HG03060 (cell line): ENCODE data around the gene ZDHHC12.

Source experiments
- ATAC-seq: cut with Tn5 transposase; IDR thresholded peaks from one replicate; pipeline ENCODE4 v1.9.1; 2021; ENCODE audit warnings: low read depth, moderate number of reproducible peaks; ENCODE audit not compliant: unreplicated experiment

Gene ZDHHC12

DNA sequence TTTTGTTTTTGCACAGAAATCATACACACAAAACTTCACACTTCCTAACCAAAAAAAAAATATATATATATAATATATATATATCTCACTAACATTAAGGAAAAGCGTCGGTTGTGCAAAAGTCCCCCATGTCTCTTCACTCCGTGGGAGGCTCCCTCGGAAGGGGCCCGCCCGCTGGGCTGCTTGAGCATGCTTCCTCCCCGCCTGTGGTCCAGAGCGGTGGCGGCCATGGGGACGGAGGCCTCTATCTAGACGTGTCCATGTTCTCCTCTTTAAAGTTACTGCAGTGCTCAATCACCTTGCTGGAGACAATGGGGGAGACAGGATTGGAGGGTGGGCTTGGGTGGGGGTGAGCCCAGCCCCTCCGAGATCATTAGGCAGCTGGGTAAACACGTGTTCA, 7.2 kb upstream of the ZDHHC12 start:
- ATAC-seq, result no peak

DNA sequence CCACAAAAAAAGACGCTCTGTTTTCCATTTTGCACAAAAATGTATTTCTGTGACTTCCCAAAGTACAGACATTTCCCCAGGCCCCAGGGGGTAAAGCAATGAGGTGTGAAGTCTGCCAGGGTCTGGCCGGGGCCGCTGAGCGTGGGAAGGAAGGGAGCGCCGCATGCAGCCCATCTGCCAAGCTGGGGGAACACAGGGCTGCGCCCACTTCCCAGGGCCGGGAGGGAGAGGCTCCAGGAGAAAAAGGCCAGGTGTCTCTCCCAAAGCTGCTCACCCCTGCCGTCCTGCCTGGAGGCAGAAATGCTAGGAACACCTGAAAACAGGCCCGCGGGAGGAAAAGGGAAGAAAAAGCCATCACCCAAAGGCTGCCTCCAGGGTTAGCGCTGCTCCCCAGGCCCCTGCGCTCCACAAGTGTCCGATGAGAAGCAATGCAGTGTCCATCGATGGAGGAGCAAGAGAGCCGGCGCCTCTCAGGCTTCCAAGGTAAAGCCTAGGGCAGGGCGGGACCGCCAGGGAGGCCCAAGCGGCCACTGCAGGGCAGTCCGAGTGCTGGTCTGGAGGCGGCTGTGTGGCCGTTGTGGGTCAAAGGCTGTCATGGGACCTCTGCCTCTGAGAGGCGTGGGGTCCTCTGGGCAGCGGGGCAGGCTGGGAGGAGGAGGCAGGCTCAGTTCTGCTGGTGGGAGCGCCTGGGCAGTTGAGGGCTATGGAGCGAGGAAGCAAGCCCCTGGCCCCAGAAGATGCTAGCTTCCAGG, 6.0 kb upstream of the ZDHHC12 start:
- no peak for ATAC-seq

- ATAC-seq, result no peak
These were observed 5.4 kb upstream of the ZDHHC12 start for GRCh38 chr9:128729302-128729701.

DNA sequence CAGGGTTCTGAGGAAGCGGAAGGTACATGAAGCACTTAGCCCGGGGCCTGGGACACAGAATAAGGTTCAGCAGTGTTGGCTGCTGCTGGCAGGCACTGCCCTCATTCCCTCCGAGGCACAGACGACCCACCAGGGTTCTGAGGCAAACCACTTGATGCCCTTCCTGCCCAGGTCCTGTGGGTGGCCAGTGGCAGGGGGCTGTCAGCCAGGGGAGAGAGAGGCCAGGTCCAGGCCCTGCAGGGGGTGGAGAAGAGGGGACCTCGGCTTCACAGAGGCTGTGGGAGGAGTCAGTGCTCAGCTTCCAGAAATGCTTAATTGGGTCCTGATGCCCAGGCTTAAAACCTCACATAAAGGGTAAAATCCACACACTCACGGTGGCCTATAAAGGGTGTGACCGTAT, 4.4 kb upstream of the ZDHHC12 start:
- no peak for ATAC-seq

GRCh38 chr9:128727640-128728248, 3.8 kb upstream of the ZDHHC12 start:
- no peak for ATAC-seq

- ATAC-seq, result no peak
These were observed 851 bp upstream of the ZDHHC12 start for GRCh38 chr9:128724744-128725211.

GRCh38 chr9:128723352-128723865, 518 bp downstream of the ZDHHC12 start:
- no peak for ATAC-seq

DNA sequence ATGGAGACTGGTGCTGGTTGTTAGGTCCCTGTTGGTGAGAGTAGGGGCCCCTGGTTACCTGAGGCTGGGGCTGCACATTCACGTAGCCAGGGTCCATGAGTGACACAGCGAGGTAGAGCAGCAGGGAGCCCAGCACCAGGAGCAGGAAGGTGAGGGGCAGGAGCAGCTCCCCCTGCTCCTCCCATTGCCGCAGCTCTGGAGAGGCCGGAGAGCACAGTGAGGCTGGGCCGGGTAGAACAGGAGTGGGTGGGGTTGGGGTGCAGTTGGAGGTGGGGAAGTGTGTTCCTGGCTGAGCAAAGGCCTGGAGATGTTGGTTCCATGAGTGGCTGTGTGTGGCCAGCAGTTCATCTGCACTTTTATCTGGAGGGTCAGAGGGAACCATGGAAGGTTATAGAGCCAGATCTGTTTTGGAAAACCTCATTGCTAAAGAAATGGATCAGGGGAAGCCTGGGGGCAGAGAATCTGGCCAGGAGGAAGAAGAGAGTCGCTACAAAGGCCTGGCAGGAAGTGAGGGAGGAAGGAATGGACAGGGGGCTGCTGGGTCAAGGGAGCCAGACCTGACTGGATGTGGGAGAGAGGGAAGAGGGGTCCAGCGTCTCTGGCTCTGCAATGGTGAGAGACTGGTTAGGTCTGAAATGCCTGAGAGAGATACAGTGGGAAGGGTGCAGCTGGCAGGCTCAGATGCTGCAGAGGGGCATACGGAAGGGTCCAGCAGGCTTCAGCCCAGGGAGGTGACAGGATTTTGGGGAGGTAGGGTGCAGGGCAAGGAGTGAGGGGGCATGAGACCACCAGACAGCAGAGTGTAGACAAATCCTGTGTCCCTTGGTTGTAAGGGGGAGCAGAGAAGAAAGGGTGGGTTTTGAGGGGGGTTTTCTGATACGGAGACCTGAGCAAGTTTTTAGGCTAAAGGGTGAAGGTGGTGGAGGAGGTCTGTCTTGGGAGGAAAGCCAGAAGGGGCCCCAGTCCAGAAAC, 1.3 kb downstream of the ZDHHC12 start:
- ATAC-seq, result no peak

DNA sequence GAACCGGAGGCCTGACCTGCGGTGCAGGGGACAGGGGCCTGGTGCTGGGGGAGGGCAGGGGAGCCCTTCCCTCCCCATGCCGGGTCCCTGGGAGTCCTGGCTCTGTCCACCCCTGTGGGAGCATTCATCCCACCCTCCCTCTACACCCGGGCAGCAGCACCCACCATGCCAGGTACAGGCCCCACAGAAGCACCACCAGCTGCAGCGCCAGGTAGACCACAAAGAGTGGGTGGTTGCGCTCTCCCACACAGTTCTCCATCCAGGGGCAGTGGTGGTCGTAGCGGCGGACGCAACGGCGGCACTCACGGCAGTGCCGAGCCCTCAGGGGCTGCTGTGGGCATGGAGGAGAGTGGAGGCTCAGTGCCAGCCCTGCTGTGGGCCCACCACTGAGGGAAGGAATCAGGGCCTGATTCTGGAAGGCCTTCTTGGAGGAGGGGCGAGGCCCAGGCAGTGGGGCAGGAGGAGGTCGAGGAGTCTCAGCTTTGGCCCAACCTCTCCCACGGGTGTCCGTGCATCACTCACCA, 2.4 kb downstream of the ZDHHC12 start:
- ATAC-seq, result no peak

DNA sequence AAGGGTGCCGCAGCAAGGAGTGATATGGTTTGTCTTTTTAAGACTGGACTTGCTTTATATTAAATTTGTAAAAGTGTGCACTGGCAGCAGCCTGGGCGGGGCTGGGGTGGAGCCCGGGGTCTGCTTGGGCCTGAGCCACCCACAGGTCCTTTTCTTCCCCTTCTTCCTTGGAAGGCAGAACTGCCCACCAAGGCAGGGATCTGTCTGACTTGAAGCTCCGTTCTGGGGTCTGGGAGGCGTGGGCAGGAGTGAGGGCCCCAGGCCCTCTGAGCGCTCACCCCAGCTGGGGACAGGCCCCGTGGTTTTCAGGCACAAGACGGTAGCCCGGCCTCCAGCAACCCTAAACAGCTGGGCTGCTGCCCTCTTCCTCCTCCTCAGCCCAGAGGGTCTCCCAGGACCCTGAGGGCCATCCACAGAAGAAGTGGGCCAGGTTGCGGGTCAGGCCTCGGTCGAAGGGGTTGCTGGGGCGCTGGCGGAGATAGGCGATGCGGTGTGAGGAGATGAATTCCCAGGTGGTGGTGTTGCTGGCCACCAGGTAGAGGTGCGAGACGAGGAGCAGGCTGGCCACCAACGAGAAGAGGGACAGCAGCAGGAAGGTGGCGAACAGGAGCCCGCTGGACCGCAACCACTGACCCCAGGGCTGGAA, 3.0 kb downstream of the ZDHHC12 start:
- ATAC-seq, result no peak

DNA sequence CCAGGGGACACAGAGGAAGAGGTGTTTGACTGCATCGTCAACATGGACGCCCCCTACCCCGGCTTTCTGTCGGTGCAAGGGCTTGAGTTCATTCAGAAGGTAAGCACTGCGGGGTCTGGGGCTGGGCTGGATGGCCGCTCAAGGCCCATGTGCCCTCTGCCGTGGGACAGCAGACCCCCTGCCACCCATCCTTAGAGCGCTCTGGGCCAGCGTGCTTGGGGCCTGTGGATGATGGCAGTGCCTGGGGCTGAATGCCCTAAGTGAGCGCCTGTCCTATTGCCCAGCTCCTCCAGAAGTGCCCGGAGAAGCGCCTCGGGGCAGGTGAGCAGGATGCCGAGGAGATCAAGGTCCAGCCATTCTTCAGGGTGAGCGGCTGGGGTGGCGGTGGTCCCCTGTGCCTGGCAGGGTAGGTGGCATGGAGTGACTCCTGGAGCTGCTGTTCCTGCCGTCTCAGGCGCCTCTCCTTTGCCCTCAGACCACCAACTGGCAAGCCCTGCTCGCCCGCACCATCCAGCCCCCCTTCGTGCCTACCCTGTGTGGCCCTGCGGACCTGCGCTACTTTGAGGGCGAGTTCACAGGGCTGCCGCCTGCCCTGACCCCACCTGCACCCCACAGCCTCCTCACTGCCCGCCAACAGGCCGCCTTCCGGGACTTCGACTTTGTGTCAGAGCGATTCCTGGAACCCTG, 3.9 kb downstream of the ZDHHC12 start:
- no peak for ATAC-seq

DNA sequence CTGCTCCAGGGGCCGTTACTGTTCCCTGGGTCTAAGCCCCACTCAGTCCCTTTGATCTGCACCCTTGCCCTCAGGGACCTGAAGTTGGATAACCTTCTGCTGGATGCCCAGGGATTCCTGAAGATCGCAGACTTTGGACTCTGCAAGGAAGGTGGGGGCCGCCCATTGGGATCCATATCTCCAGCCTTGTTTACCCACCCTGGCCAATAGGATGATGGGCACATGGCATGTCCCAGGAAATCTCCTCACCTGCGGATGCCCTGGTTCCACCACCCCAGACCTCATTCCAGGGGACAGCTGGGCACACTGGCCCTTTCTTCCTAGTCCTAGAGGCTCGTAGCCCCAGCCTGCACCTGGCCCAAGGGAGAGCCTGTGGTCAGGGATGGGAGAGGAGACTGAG, 5.5 kb downstream of the ZDHHC12 start:
- no peak for ATAC-seq

GRCh38 chr9:128718047-128718446, 5.9 kb downstream of the ZDHHC12 start:
- ATAC-seq, result no peak

GRCh38 chr9:128716581-128717254, 7.2 kb downstream of the ZDHHC12 start:
- ATAC-seq, result no peak

DNA sequence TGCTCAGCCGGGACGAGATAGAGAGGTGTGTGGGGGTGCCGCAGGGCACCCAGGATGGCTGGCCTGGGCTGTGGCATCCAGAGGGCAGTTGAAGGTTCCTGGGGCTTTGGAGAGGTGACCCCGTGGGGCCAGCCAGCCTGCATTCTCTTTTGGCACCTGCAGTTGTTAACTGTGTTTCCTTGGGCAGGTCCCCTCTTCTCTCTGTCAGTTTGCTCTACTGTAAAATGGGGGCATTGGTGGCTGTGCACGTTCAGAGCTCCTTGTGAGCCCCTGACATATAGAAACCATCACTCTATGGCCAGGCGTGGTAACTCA, 8.5 kb downstream of the ZDHHC12 start:
- ATAC-seq, result no peak

DNA sequence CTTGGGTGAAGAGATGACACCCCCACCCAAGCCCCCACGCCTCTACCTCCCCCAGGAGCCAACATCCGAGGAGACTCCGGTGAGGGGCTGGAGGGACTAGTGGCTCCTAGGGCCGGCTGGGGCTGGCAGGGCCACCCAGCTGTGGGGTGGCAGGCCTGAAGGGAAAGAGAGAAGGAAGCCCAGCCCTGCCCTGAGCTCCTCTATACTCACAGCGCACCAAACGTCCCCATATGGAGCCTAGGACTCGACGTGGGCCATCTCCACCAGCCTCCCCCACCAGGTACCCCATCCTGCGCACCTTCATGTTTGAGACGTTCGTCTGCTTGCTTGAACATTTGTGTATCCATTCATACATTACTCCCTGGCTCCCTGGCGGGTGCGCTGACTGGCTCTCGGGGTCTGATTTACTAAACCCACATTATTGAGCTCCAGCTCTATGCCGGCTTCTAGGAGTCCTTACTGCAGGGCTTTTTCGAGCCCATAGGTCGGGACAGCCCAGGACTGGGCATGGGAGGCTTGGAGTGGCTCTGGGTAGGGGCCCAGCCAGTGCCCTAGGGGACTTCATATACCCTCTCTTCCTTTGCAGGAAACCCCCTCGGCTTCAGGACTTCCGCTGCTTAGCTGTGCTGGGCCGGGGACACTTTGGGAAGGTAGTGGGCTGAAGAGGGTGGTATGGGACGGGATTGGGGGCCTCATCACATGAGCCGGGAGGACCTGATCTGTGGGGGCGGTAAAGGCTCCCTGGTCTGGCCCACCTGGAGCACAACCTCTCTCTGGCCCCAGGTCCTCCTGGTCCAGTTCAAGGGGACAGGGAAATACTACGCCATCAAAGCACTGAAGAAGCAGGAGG, 9.1 kb downstream of the ZDHHC12 start:
- ATAC-seq, result no peak

GRCh38 chr9:128713941-128714573, 9.9 kb downstream of the ZDHHC12 start:
- no peak for ATAC-seq

DNA sequence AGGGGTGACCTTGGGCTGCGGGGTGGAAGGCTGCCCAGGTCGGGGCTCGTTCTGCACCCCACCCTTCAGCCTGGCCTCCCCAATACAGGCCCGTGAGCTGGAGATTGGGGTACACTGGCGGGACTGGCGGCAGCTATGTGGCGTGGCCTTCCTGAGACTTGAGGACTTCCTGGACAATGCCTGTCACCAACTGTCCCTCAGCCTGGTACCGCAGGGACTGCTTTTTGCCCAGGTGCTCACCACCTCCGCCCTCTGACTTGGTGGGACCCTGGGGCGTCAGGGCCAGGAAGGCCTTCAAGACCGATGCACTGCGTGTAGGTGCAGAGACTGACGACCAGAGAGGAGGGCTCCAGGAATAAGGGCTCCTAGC, 10.5 kb downstream of the ZDHHC12 start:
- no peak for ATAC-seq
